ENCODE results near the gene KCNT1.

The KCNT1 gene

DNA sequence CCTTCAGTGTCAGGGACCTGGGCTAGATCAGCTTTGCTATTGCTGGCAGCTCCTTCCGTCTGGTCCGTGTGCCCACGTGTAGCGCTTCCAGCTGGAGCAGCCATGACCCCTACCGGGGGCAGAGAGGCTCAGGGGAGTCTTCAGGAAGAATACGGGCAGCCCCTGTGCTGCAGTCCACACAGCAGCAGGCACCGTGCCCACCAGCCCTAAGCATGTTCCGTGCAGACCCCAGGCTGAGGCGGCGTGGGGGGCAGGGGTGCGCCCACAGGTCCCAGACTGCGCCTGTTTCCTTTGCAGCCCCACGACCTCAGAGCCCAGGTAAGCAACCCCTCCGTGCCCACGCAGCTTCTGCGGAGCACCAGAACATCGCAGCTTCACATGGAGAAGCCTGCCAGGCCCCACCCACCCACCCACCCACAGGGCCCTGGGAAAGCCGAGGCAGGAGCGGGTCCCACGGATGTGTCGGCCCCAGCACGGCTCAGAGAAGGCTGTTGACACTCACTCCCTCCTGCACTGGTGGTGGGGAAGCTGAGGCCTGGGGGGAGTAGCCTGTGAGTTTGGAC lies 83.1 kb downstream of the KCNT1 start:
- no peak for DNase-seq (ENCODE audit: low read depth)
- no peak overlapping the region for H3K4me3 ChIP-seq (ENCODE audit: low read depth, low read length)
- TF ChIP-seq MAX (IDR thresholded peaks at IDR 0.05; ENCODE audit: low read depth, low read length): no peak
- TF ChIP-seq, protein P1, sequence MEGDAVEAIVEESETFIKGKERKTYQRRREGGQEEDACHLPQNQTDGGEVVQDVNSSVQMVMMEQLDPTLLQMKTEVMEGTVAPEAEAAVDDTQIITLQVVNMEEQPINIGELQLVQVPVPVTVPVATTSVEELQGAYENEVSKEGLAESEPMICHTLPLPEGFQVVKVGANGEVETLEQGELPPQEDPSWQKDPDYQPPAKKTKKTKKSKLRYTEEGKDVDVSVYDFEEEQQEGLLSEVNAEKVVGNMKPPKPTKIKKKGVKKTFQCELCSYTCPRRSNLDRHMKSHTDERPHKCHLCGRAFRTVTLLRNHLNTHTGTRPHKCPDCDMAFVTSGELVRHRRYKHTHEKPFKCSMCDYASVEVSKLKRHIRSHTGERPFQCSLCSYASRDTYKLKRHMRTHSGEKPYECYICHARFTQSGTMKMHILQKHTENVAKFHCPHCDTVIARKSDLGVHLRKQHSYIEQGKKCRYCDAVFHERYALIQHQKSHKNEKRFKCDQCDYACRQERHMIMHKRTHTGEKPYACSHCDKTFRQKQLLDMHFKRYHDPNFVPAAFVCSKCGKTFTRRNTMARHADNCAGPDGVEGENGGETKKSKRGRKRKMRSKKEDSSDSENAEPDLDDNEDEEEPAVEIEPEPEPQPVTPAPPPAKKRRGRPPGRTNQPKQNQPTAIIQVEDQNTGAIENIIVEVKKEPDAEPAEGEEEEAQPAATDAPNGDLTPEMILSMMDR (IDR thresholded peaks at IDR 0.05; ENCODE audit: low read depth, low read length): no peak
- no peak for TF ChIP-seq POLR2A (IDR thresholded peaks at IDR 0.05; ENCODE audit: extremely low read depth, insufficient read length)
- no peak for TF ChIP-seq MYC (IDR thresholded peaks at IDR 0.05; ENCODE audit: low read depth, low read length)

GRCh38 chr9:135786146-135786690 lies 84.2 kb downstream of the KCNT1 start:
- DNase-seq (ENCODE audit: low read depth): no peak
- TF ChIP-seq, protein P1 (IDR thresholded peaks at IDR 0.05; ENCODE audit: low read depth, low read length): no peak
- no peak for TF ChIP-seq MAX (IDR thresholded peaks at IDR 0.05; ENCODE audit: low read depth, low read length)
- TF ChIP-seq MYC (IDR thresholded peaks at IDR 0.05; ENCODE audit: low read depth, low read length): no peak
- TF ChIP-seq POLR2A (IDR thresholded peaks at IDR 0.05; ENCODE audit: extremely low read depth, insufficient read length): no peak
- H3K4me3 ChIP-seq (ENCODE audit: low read depth, low read length): no peak overlapping the region

- no peak overlapping the region for H3K4me3 ChIP-seq (ENCODE audit: low read depth, low read length)
- no peak for DNase-seq (ENCODE audit: low read depth)
- TF ChIP-seq MYC (IDR thresholded peaks at IDR 0.05; ENCODE audit: low read depth, low read length) (no peak), MAX (IDR thresholded peaks at IDR 0.05; ENCODE audit: low read depth, low read length) (no peak), POLR2A (IDR thresholded peaks at IDR 0.05; ENCODE audit: extremely low read depth, insufficient read length) (no peak)
- TF ChIP-seq, protein P1 (IDR thresholded peaks at IDR 0.05; ENCODE audit: low read depth, low read length): no peak
These were observed 85.3 kb downstream of the KCNT1 start for GRCh38 chr9:135787317-135787716.

DNA sequence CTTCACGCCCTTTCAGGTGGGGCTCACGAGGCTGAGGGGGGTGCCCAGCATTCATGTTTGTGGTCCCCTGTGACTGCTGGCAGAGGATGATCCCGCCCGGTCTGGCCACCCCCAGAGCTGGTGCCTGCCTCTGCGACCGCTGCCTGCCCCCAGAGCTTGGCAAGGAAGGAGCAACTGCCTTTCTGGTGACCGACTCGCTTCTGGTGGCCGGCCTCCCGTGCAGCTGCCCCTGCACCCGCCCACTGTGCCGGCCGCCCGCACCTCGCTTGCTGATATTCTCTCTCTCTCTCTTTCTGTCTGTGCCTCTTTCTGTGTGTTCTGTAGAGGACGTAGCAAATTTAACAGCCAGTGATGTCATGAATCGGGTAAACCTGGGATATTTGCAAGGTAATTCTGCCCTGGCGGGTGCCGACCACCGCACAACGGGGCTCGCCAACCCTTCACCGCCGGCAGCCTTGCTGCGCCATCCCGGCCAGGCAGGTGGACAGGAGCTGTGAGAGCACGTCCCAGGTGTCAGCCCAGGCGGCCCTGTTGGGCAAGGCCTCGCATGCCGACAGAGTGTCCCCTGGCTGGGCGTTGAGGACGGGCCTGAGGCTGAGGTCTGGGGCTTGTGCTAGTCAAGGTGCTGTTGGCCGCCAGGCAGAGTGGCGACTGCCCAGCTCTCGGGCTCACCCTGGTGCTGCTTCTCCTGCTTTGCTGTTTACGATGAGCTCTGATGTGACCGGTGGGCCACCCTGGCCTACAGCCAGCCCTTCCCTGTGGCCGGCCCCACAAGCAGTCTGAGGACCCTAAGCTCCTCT lies 86.0 kb downstream of the KCNT1 start:
- H3K4me3 ChIP-seq (ENCODE audit: low read depth, low read length): no peak overlapping the region
- no peak for DNase-seq (ENCODE audit: low read depth)
- TF ChIP-seq MYC (IDR thresholded peaks at IDR 0.05; ENCODE audit: low read depth, low read length) (no peak), POLR2A (IDR thresholded peaks at IDR 0.05; ENCODE audit: extremely low read depth, insufficient read length) (no peak), MAX (IDR thresholded peaks at IDR 0.05; ENCODE audit: low read depth, low read length) (no peak)
- TF ChIP-seq, protein P1 (IDR thresholded peaks at IDR 0.05; ENCODE audit: low read depth, low read length): no peak

GRCh38 chr9:135788576-135789300 lies 86.8 kb downstream of the KCNT1 start:
- DNase-seq (ENCODE audit: low read depth): no peak
- no peak overlapping the region for H3K4me3 ChIP-seq (ENCODE audit: low read depth, low read length)
- TF ChIP-seq, protein P1 (IDR thresholded peaks at IDR 0.05; ENCODE audit: low read depth, low read length): no peak
- TF ChIP-seq POLR2A (IDR thresholded peaks at IDR 0.05; ENCODE audit: extremely low read depth, insufficient read length) (no peak), MYC (IDR thresholded peaks at IDR 0.05; ENCODE audit: low read depth, low read length) (no peak), MAX (IDR thresholded peaks at IDR 0.05; ENCODE audit: low read depth, low read length) (no peak)
